Lower leg skin (tissue), 4 donors: Measurements from ENCODE around the gene NRXN3. TPM values are rescaled to one million over a fixed set of nuclear protein-coding genes. Genes with fewer than 3 reads are reported as not detected.

Experiments used
- DNase-seq, 2 donors: peaks; one replicate each; pipeline ENCODE4 v3.0.0-alpha.2; 2019; ENCODE audit warnings: low spot score in 2 of 2
- H3K4me3 ChIP-seq: fragments of 200-600 bp; sonication (generic); 2 replicates; pipeline ENCODE4 v1.5.1; 2017; ENCODE audit warnings: mild to moderate bottlenecking, low read depth; ENCODE audit not compliant: poor library complexity, severe bottlenecking
- CTCF ChIP-seq, 3 donors: fragments of 450-650 bp; IDR thresholded peaks; one replicate each; pipeline ENCODE4 v1.5.1; 2016; ENCODE audit warnings: antibody characterized with exemption in 3 of 3, mild to moderate bottlenecking in 3 of 3, moderate library complexity in 2 of 3
- POLR2A ChIP-seq, 2 donors: fragments of 450-650 bp; IDR thresholded peaks; one replicate each; pipeline ENCODE4 v1.6.1; 2016 to 2017; ENCODE audit warnings: antibody characterized with exemption in 2 of 2, mild to moderate bottlenecking in 1 of 2, moderate library complexity in 1 of 2
- WGBS, 2 donors: methylation state at CpG; one replicate each; pipeline ENCODE4 v1.1.5; 2018; 5-methylcytosine and 5-hydroxymethylcytosine counted together
- intact Hi-C: fragments of 100-400 bp; cut with DNase I; formaldehyde crosslinking; loops from one replicate; pipeline ENCODE4 v1.15.0; 2023; ENCODE audit warnings: low total_unique reads
- total RNA-seq, 4 donors: library from RNA; depleted of rRNA; stranded (reverse); fragments of >200 nt; gene quantifications; one replicate each; pipeline ENCODE4 v1.1.0, GENCODE V29; 2016

NRXN3 gene
- total RNA-seq, 4 donors from 2014 or later, result 0.61 to 2.4 (median 1.7) TPM

GRCh38 chr14:79602742-79603141, 1432.6 kb downstream of the NRXN3 start:
- DNase-seq, result no peak
- TF ChIP-seq CTCF (IDR thresholded peaks at IDR 0.05) (no peak), POLR2A (IDR thresholded peaks at IDR 0.05) (no peak)
- intact Hi-C loops, result no loop called here
- no peak overlapping the region for H3K4me3 ChIP-seq
- WGBS, 2 donors, result 39 to 49% methylated on average over 3 of the region's 3 CpGs

GRCh38 chr14:79605849-79606248, 1435.7 kb downstream of the NRXN3 start:
- DNase-seq, result no peak
- intact Hi-C loops, result no loop called here
- TF ChIP-seq POLR2A (IDR thresholded peaks at IDR 0.05), result no peak
- no peak for TF ChIP-seq CTCF (IDR thresholded peaks at IDR 0.05)
- no peak overlapping the region for H3K4me3 ChIP-seq
- 55% methylated on average over 4 of the region's 4 CpGs for WGBS, 2 donors

DNA sequence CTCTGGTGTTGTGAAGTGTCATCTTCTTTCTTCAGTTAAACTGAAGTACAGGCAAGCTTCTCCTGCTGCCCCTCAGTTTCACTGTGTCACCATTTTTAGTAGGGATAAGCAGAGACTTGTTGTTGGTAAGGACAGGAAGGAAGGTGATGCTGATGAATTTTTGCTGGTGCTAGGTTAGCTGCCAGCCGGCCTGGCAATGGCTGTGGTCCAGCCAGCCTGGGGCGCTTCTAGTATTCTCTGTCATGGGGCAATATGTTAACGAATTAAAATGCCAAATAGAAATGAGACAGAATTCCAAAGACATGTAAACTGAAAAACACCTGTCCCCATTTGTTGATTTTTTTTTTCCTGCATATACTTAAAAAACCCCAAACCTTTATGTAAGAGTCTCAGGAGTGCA, 1438.3 kb downstream of the NRXN3 start:
- intact Hi-C loops, result no loop called here
- 44 to 56% methylated on average over 3 of the region's 3 CpGs for WGBS, 2 donors

DNA sequence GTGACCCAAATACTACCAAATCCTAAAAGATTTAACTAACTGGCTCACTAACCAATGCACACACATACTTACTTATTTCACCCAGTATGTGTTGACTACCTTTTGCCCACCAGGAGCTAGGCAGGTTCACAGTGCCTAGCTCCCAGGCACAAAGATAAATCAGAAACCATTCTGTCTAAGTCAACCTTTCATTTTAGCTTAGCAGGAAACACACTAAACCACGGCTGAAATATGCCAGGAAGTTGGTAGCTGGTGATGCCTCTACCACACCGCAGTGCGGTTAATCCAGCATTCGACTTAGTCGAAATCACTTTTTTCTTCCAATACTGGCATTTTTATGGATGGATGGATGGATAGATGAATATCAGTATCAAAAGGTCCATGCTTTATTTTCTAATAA, 1443.5 kb downstream of the NRXN3 start:
- intact Hi-C loops, result no loop called here
- DNase-seq, result no peak
- no peak for TF ChIP-seq CTCF (IDR thresholded peaks at IDR 0.05)
- no peak for TF ChIP-seq POLR2A (IDR thresholded peaks at IDR 0.05)
- WGBS, 2 donors, result 70 to 92% methylated on average over 5 of the region's 5 CpGs
- H3K4me3 ChIP-seq, result no peak overlapping the region

More for the DNA sequence above, 1438.3 kb downstream of the NRXN3 start:
- no peak for DNase-seq
- TF ChIP-seq POLR2A (IDR thresholded peaks at IDR 0.05), result no peak
- TF ChIP-seq CTCF (IDR thresholded peaks at IDR 0.05), result no peak
- no peak overlapping the region for H3K4me3 ChIP-seq

GRCh38 chr14:79614448-79614847, 1444.3 kb downstream of the NRXN3 start:
- no peak for TF ChIP-seq POLR2A (IDR thresholded peaks at IDR 0.05)
- no peak for TF ChIP-seq CTCF (IDR thresholded peaks at IDR 0.05)
- 87 to 91% methylated on average over 5 of the region's 5 CpGs for WGBS, 2 donors
- intact Hi-C loops, result no loop called here

DNA sequence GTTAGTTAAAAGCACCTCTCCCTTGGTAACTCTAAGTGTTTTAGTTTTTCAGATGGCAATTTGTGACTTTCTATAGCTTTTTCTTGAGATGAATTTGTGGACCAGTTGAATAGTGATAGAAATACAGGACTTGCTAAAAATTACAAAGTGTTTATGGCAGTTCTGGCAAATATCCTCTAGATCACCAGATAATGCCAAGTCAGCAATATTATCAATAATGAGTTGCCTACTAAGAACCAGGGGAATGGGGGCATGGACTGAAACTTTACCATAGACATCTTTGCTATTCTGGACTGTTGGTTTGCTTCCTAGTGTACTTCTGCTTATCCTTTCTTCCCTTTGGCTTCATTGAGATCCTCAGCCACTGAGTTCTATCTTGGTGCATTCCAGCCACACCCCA, 1456.9 kb downstream of the NRXN3 start:
- intact Hi-C loops, result no loop called here
- no peak for DNase-seq
- no peak overlapping the region for H3K4me3 ChIP-seq
- TF ChIP-seq CTCF (IDR thresholded peaks at IDR 0.05), result no peak
- no peak for TF ChIP-seq POLR2A (IDR thresholded peaks at IDR 0.05)

More at GRCh38 chr14:79614448-79614847, 1444.3 kb downstream of the NRXN3 start:
- H3K4me3 ChIP-seq, result no peak overlapping the region
- DNase-seq, result no peak
